Ishikawa (cell line): ENCODE results near the gene GOSR2.

Source experiments
- CEBPB ChIP-seq: IDR thresholded peaks from 2 replicates; pipeline ENCODE4 v1.6.1; 2012
- CREB1 ChIP-seq: IDR thresholded peaks from 2 replicates; pipeline ENCODE4 v1.6.1; 2012; ENCODE audit warnings: low read depth
- EGR1 ChIP-seq: IDR thresholded peaks from 2 replicates; pipeline ENCODE4 v1.6.1; 2012
- EP300 ChIP-seq: IDR thresholded peaks from 2 replicates; pipeline ENCODE4 v1.6.1; 2012; ENCODE audit warnings: borderline replicate concordance
- FOXM1 ChIP-seq: IDR thresholded peaks from 2 replicates; pipeline ENCODE4 v1.6.1; 2012; ENCODE audit warnings: low read depth, borderline replicate concordance
- NFIC ChIP-seq: IDR thresholded peaks from 2 replicates; pipeline ENCODE4 v1.6.1; 2012
- RAD21 ChIP-seq: IDR thresholded peaks from 2 replicates; pipeline ENCODE4 v1.6.1; 2012; ENCODE audit warnings: low read depth
- TAF1 ChIP-seq: IDR thresholded peaks from 2 replicates; pipeline ENCODE4 v1.6.1; 2012; ENCODE audit warnings: low read depth, mild to moderate bottlenecking
- TCF12 ChIP-seq: IDR thresholded peaks from 2 replicates; pipeline ENCODE4 v1.6.1; 2012; ENCODE audit warnings: low read depth
- TEAD4 ChIP-seq: IDR thresholded peaks from 2 replicates; pipeline ENCODE4 v1.6.1; 2012
- YY1 ChIP-seq: IDR thresholded peaks from 2 replicates; pipeline ENCODE4 v1.6.1; 2012; ENCODE audit warnings: low read depth
- ZBTB7A ChIP-seq: IDR thresholded peaks from 2 replicates; pipeline ENCODE4 v1.6.1; 2012; ENCODE audit warnings: low read depth
- TF ChIP-seq, protein P1 (sequence below): IDR thresholded peaks from 2 replicates; pipeline ENCODE4 v1.6.1; 2012
- TF ChIP-seq, protein P2 (sequence below): IDR thresholded peaks from 2 replicates; pipeline ENCODE4 v1.6.1; 2012; ENCODE audit warnings: low read depth, mild to moderate bottlenecking
- TF ChIP-seq, protein P3 (sequence below): IDR thresholded peaks from 2 replicates; pipeline ENCODE4 v1.6.1; 2012

GOSR2 gene

GRCh38 chr17:46922804-46923635, at the start of gene GOSR2:
TSS of gene GOSR2 (plus strand) at chr17:46923160. CDS start at chr17:46923193, 33 bp downstream.
- peak; percentile 75 for TF ChIP-seq YY1
- no peak; the same call in 1 of the 2 replicates for TF ChIP-seq TEAD4
- 0 out of 2 replicates have a peak, but pooled peaks have one; percentile 31 for TF ChIP-seq NFIC
- 0 out of 2 replicates have a peak, but pooled peaks have one; percentile 66 for TF ChIP-seq TCF12
- TF ChIP-seq TAF1: peak; percentile 83
- TF ChIP-seq CEBPB: peak; percentile 18; the same call in 1 of the 2 replicates
- TF ChIP-seq, protein P1, sequence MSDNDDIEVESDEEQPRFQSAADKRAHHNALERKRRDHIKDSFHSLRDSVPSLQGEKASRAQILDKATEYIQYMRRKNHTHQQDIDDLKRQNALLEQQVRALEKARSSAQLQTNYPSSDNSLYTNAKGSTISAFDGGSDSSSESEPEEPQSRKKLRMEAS: peak; percentile 83
- no peak; the same call in 1 of the 2 replicates for TF ChIP-seq EGR1
- TF ChIP-seq EP300: peak; percentile 5; the same call in 1 of the 2 replicates
- TF ChIP-seq, protein P2, sequence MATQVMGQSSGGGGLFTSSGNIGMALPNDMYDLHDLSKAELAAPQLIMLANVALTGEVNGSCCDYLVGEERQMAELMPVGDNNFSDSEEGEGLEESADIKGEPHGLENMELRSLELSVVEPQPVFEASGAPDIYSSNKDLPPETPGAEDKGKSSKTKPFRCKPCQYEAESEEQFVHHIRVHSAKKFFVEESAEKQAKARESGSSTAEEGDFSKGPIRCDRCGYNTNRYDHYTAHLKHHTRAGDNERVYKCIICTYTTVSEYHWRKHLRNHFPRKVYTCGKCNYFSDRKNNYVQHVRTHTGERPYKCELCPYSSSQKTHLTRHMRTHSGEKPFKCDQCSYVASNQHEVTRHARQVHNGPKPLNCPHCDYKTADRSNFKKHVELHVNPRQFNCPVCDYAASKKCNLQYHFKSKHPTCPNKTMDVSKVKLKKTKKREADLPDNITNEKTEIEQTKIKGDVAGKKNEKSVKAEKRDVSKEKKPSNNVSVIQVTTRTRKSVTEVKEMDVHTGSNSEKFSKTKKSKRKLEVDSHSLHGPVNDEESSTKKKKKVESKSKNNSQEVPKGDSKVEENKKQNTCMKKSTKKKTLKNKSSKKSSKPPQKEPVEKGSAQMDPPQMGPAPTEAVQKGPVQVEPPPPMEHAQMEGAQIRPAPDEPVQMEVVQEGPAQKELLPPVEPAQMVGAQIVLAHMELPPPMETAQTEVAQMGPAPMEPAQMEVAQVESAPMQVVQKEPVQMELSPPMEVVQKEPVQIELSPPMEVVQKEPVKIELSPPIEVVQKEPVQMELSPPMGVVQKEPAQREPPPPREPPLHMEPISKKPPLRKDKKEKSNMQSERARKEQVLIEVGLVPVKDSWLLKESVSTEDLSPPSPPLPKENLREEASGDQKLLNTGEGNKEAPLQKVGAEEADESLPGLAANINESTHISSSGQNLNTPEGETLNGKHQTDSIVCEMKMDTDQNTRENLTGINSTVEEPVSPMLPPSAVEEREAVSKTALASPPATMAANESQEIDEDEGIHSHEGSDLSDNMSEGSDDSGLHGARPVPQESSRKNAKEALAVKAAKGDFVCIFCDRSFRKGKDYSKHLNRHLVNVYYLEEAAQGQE: no peak
- TF ChIP-seq, protein P3, sequence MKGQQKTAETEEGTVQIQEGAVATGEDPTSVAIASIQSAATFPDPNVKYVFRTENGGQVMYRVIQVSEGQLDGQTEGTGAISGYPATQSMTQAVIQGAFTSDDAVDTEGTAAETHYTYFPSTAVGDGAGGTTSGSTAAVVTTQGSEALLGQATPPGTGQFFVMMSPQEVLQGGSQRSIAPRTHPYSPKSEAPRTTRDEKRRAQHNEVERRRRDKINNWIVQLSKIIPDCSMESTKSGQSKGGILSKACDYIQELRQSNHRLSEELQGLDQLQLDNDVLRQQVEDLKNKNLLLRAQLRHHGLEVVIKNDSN: 0 out of 2 replicates have a peak, but pooled peaks have one; percentile 6

GRCh38 chr17:46873941-46874645, 48.9 kb upstream of the GOSR2 start:
- TF ChIP-seq NFIC: no peak
- TF ChIP-seq, protein P1: no peak
- no peak for TF ChIP-seq TEAD4
- no peak for TF ChIP-seq EGR1
- TF ChIP-seq CREB1: no peak
- no peak for TF ChIP-seq TCF12
- TF ChIP-seq EP300: no peak
- no peak for TF ChIP-seq ZBTB7A
- no peak for TF ChIP-seq RAD21
- no peak for TF ChIP-seq CEBPB
- TF ChIP-seq TAF1: no peak
- no peak for TF ChIP-seq FOXM1
- TF ChIP-seq, protein P3: no peak
- no peak for TF ChIP-seq YY1
- TF ChIP-seq, protein P2: no peak

DNA sequence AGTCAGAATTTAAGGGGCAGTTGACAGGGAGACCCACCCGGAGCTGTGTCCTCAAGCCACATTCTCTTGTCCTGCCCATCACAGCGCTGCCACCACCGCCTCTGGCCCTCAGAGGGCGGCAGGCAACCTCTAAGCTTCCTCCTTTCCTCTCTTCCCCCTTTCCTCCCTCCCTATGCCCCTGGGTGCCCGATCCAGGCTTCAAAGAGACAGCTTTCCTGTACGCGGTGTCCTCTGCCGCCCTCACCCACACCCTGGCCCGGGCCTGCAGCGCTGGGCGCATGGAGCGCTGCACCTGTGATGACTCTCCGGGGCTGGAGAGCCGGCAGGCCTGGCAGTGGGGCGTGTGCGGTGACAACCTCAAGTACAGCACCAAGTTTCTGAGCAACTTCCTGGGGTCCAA, 48.1 kb upstream of the GOSR2 start:
- TF ChIP-seq YY1: no peak
- no peak for TF ChIP-seq CREB1
- TF ChIP-seq NFIC: no peak

DNA sequence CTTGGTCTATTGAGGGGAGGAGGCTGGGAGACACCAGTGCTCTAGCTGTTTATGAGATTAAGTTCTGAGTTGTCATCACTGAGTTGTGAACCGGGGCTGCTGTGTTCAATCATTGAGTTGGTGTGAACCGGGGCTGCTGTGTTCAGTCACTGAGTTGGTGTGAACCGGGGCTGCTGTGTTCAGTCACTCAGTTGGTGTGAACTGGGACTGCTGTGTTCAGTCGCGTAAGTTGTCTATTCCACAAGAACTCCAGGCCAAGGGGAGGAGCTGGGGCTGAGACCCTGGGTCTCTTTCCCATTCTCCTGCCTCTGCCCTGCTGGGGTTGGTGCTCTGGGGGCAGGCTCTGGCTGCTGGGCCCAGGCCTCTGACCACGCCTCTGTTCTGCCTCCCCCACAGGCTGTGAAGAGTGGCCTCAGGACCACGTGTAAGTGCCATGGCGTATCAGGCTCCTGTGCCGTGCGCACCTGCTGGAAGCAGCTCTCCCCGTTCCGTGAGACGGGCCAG, 47.1 kb upstream of the GOSR2 start:
- TF ChIP-seq, protein P1: no peak
- TF ChIP-seq CREB1 (no peak), FOXM1 (no peak), TAF1 (no peak), CEBPB (no peak), EP300 (no peak), NFIC (no peak), EGR1 (no peak)
- TF ChIP-seq, protein P3: no peak
- TF ChIP-seq, protein P2: no peak
